Tibial artery (tissue), 4 donors: ENCODE results near the gene KIF12.

Source experiments
- DNase-seq, 2 donors: peaks; one replicate each; pipeline ENCODE4 v3.0.0-alpha.2; 2019
- H3K27ac ChIP-seq, 2 donors: fragments of 200-600 bp; sonication (generic) in 1 of 2; 1 replicate in 1 of 2; 2 replicates in 1 of 2; pipeline ENCODE4 v1.5.1; 2018 to 2019; ENCODE audit warnings: mild to moderate bottlenecking in 1 of 2
- H3K27me3 ChIP-seq, 2 donors: fragments of 200-600 bp; sonication (generic) in 1 of 2; one replicate each; pipeline versions ENCODE4 v1.5.1 to v1.6.0; 2016 to 2019
- H3K36me3 ChIP-seq, 3 donors: fragments of 200-600 bp; sonication (generic) in 2 of 3; one replicate each; pipeline ENCODE4 v1.5.1; 2016 to 2019; ENCODE audit warnings: mild to moderate bottlenecking in 2 of 3
- H3K4me1 ChIP-seq, 4 donors: fragments of 200-600 bp; sonication (generic) in 2 of 4; 1 replicate in 3 of 4; 2 replicates in 1 of 4; pipeline ENCODE4 v1.5.1; 2016 to 2019
- H3K4me3 ChIP-seq, 2 donors: fragments of 200-600 bp; sonication (generic) in 1 of 2; 1 replicate in 1 of 2; 2 replicates in 1 of 2; pipeline ENCODE4 v1.5.1; 2018 to 2019; ENCODE audit warnings: mild to moderate bottlenecking in 2 of 2
- H3K9me3 ChIP-seq, 3 donors: fragments of 200-600 bp; sonication (generic) in 1 of 3; one replicate each; pipeline ENCODE4 v1.5.1; 2016 to 2019
- intact Hi-C: fragments of 100-400 bp; cut with DNase I; formaldehyde crosslinking; loops from one replicate; pipeline ENCODE4 v1.15.0; 2023; ENCODE audit warnings: low total_unique reads
- TF ChIP-seq, protein P1 (sequence below), 2 experiments: fragments of 200-600 bp in 1 of 2; fragments of 450-650 bp in 1 of 2; IDR thresholded peaks; one replicate each; pipeline ENCODE4 v1.5.1; 2017 to 2019; ENCODE audit warnings: antibody characterized with exemption in 2 of 2, mild to moderate bottlenecking in 1 of 2, moderate library complexity in 1 of 2

KIF12 gene

DNA sequence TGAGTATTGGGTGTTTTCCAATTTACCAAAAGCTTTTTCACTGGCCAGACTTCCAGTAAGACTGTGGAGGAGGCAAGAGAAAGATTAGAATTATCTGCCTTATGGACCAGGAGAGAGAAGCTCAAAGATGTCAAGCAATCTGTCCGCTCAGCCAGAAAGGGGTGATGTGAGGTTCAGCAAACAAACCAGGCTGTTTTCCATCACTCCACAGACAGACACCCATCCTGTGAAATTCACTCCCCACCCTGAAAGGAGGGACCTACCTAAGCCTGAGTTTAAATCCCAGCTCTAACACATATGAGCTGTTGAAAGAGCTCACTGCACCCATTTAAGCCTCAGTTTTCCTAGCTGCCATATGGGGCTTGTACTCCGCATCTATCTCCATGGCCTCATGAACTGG lies 41.3 kb upstream of the KIF12 start:
- no peaks in the 10 kb centered on the region for H3K9me3 ChIP-seq
- H3K36me3 ChIP-seq, result no peaks in the 10 kb centered on the region
- H3K4me1 ChIP-seq, result peaks cover 0 to 29% (median 11%) of the 10 kb centered on the region in 4 donors
- peaks cover 0 to 2% of the 10 kb centered on the region in 2 donors for H3K27me3 ChIP-seq
- DNase-seq, result no peak
- H3K4me3 ChIP-seq, result no peak overlapping the region
- TF ChIP-seq, protein P1, sequence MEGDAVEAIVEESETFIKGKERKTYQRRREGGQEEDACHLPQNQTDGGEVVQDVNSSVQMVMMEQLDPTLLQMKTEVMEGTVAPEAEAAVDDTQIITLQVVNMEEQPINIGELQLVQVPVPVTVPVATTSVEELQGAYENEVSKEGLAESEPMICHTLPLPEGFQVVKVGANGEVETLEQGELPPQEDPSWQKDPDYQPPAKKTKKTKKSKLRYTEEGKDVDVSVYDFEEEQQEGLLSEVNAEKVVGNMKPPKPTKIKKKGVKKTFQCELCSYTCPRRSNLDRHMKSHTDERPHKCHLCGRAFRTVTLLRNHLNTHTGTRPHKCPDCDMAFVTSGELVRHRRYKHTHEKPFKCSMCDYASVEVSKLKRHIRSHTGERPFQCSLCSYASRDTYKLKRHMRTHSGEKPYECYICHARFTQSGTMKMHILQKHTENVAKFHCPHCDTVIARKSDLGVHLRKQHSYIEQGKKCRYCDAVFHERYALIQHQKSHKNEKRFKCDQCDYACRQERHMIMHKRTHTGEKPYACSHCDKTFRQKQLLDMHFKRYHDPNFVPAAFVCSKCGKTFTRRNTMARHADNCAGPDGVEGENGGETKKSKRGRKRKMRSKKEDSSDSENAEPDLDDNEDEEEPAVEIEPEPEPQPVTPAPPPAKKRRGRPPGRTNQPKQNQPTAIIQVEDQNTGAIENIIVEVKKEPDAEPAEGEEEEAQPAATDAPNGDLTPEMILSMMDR (IDR thresholded peaks at IDR 0.05), result no peak
- H3K27ac ChIP-seq, result no peak overlapping the region
- intact Hi-C loops, result no loop called here

DNA sequence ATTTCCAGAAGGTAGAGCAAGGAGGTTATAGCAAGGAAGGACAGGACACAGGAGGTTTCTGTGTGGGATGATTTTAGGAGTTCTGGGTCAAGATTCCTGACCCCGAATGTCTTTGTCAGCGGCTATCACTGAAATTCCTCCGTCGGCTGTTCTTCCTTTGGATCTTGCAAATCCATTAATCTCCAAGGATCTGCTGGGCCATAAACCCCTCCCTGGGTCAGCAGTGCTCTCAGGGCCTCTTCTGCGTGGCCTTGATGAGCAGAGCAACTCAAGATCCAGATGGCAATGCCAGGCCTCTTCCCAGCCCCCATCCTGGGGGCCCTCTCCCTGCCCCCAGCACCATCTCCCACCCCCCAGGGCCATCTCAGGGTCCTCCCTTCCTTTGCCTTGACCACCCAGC lies 40.0 kb upstream of the KIF12 start:
- Histone ChIP-seq H3K36me3 (no peaks in the 10 kb centered on the region), H3K27me3 (no peaks in the 10 kb centered on the region), H3K27ac (no peak overlapping the region), H3K9me3 (no peaks in the 10 kb centered on the region), H3K4me3 (no peak overlapping the region), H3K4me1 (peaks cover 0 to 29% (median 11%) of the 10 kb centered on the region in 4 donors)
- TF ChIP-seq, protein P1 (IDR thresholded peaks at IDR 0.05), result no peak
- intact Hi-C loops, result no loop called here
- no peak for DNase-seq

DNA sequence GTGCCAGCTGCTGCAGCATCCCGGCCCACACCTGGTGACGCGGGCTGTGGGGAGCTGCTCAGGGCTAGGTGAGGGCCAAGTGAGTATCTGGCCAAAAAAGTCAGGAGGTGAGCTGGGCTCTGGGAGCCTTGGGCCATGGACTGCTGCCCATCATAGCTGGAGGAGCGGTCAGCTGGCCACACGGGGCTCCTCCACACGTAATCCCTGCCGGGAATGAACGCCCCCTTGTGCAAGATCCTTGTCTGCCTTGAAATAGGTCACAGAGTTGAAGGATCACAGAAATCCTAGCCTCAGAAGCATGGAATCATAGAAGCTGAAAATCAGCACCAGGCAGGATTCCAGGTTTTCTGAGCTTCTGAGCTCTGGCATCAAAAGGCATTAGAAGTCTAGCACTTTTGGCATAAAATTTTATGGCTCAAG lies 39.5 kb upstream of the KIF12 start:
- Histone ChIP-seq H3K36me3 (no peaks in the 10 kb centered on the region), H3K4me3 (no peak overlapping the region), H3K27me3 (no peaks in the 10 kb centered on the region), H3K27ac (no peak overlapping the region), H3K9me3 (no peaks in the 10 kb centered on the region), H3K4me1 (peaks cover 0 to 29% (median 11%) of the 10 kb centered on the region in 4 donors)
- TF ChIP-seq, protein P1 (IDR thresholded peaks at IDR 0.05), result no peak
- DNase-seq, result peak in 1 of 2 donors; percentile 36
- intact Hi-C loops, result no loop called here

DNA sequence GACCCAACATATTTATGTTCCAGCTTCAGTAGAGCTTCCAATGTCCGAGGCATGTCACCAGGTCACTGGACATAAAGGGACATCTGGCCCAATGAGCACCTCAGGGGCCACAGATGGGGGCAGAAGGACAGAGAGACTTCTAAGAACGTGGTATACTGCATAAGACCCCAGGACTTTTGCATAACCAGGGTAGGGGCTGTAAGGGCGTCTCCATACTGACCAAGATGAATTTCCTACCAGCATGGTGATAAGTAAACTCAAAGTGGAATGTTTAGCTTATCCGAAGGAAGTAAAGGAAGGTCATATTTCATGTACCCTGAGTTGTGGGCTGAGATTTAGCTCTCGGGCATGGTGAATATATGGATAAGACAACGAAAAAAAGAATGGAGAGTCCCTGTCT lies 38.7 kb upstream of the KIF12 start:
- Histone ChIP-seq H3K36me3 (no peaks in the 10 kb centered on the region), H3K4me1 (peaks cover 0 to 29% (median 11%) of the 10 kb centered on the region in 4 donors), H3K4me3 (no peak overlapping the region), H3K27me3 (no peaks in the 10 kb centered on the region), H3K27ac (no peak overlapping the region), H3K9me3 (no peaks in the 10 kb centered on the region)
- TF ChIP-seq, protein P1 (IDR thresholded peaks at IDR 0.05), result no peak
- DNase-seq, result no peak
- intact Hi-C loops, result no loop called here

DNA sequence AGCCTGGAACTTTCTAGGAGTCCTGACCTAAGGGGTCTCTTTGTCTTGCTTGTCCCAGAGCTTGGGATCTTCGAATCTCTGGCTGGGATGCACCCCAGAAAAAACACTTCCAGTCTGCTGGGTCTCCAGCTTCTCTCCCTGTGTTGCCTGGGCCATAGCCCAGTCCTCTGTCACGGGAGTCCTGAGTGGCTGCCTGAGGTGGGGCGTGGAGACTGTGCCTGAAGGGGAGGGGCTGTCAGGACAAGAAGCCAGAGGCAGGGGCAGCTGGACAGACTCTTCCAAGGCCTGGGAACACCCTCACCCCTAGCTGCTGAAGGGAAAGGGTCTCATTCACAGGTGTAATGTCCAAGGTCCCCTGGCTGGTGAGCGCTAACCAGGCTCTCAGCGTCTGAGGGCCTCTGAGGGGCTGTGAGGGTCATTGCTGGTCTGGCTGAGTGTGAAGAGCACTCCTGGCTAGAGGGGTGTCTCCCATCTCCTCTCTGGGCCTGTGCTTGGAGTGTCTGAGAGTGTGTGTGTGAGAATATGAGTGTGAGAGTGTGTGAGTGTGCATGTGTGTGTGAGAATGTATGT lies 35.8 kb upstream of the KIF12 start:
- peaks cover 0 to 7% (median 0%) of the 10 kb centered on the region in 4 donors for H3K4me1 ChIP-seq
- intact Hi-C loops, result no loop called here
- H3K27ac ChIP-seq, result no peak overlapping the region
- no peaks in the 10 kb centered on the region for H3K9me3 ChIP-seq
- no peak for DNase-seq
- no peaks in the 10 kb centered on the region for H3K27me3 ChIP-seq
- no peak overlapping the region for H3K4me3 ChIP-seq
- H3K36me3 ChIP-seq, result no peaks in the 10 kb centered on the region
- TF ChIP-seq, protein P1 (IDR thresholded peaks at IDR 0.05), result no peak

DNA sequence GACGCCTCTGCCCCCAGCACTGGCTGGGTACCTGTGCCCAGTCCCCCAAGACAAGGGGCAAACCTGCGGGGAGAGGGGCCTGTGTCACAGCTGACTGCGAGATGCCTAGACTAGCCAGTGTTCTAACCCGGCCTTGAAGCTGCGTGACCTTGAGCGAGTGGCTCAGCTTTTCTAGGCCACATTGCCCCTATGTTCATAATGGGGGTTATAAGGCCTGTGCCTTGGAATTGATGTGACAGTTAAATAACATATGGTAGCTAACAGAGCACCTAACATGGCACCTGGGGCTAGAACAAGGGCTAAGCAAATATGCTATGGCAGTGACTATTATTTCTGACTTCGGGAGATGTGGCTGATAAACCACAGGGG lies 33.4 kb upstream of the KIF12 start:
- Histone ChIP-seq H3K27me3 (no peaks in the 10 kb centered on the region), H3K27ac (no peak overlapping the region), H3K9me3 (peaks cover 0 to 8% (median 5%) of the 10 kb centered on the region in 3 donors), H3K4me1 (no peaks in the 10 kb centered on the region), H3K4me3 (no peak overlapping the region), H3K36me3 (no peaks in the 10 kb centered on the region)
- TF ChIP-seq, protein P1 (IDR thresholded peaks at IDR 0.05), result no peak
- DNase-seq, result no peak
- intact Hi-C loops, result no loop called here
